Keratinocyte (primary cell): ENCODE measurements around the gene RAB13. TPM values are rescaled to one million over a fixed set of nuclear protein-coding genes. Genes with fewer than 3 reads are reported as not detected.

ENCODE experiments used
- DNase-seq: peaks from one replicate; pipeline ENCODE4 v3.0.0-alpha.2; 2011; ENCODE audit warnings: low read depth, missing footprints, low spot score
- FAIRE-seq: peaks from 2 replicates; lab custom pipeline; 2011; peaks lifted over from hg19 to GRCh38; lab: Jason Lieb, UNC
- H2AFZ ChIP-seq: 2 replicates; pipeline ENCODE4 v1.6.0; 2012; ENCODE audit warnings: low read length, control low read depth, inconsistent platforms; ENCODE audit not compliant: control insufficient read depth
- H3K27ac ChIP-seq: 2 replicates; pipeline ENCODE4 v1.5.1; 2011; ENCODE audit warnings: low read length; ENCODE audit not compliant: control insufficient read depth, insufficient read depth
- H3K27me3 ChIP-seq: 3 replicates; pipeline ENCODE4 v1.6.0; 2011; ENCODE audit warnings: low read length; ENCODE audit not compliant: control insufficient read depth, insufficient read depth; ENCODE audit errors: extremely low read depth
- H3K36me3 ChIP-seq, 2 experiments: 2 replicates in 1 of 2; 3 replicates in 1 of 2; pipeline ENCODE4 v1.5.1; 2011; ENCODE audit warnings: low read length in 2 of 2, mild to moderate bottlenecking in 1 of 2; ENCODE audit not compliant: control insufficient read depth in 2 of 2, insufficient read depth in 2 of 2; ENCODE audit errors: extremely low read depth in 1 of 2
- H3K4me1 ChIP-seq: 3 replicates; pipeline ENCODE4 v1.5.1; 2011; ENCODE audit warnings: low read length; ENCODE audit not compliant: control insufficient read depth, insufficient read depth; ENCODE audit errors: extremely low read depth
- H3K4me2 ChIP-seq: 3 replicates; pipeline ENCODE4 v1.6.0; 2011; ENCODE audit warnings: low read depth, low read length; ENCODE audit not compliant: control insufficient read depth, insufficient read depth; ENCODE audit errors: extremely low read depth
- H3K4me3 ChIP-seq, 3 experiments: fragments of 200-600 bp in 1 of 3; sonication (generic) in 1 of 3; 2 replicates in 2 of 3; 3 replicates in 1 of 3; pipeline ENCODE4 v1.5.1; 2011 to 2016; ENCODE audit warnings: low read length in 3 of 3, mild to moderate bottlenecking in 3 of 3, control low read depth in 2 of 3, inconsistent platforms in 1 of 3, low read depth in 1 of 3, mixed read lengths in 1 of 3, mixed run types in 1 of 3, moderate library complexity in 1 of 3; ENCODE audit not compliant: control insufficient read depth in 2 of 3, insufficient read depth in 2 of 3; ENCODE audit errors: extremely low read depth in 1 of 3
- H3K79me2 ChIP-seq: 2 replicates; pipeline ENCODE4 v1.6.0; 2012; ENCODE audit warnings: low read length; ENCODE audit not compliant: control insufficient read depth, insufficient read depth
- H3K9ac ChIP-seq: 3 replicates; pipeline ENCODE4 v1.6.0; 2011; ENCODE audit warnings: low read length; ENCODE audit not compliant: control insufficient read depth, insufficient read depth; ENCODE audit errors: extremely low read depth
- H3K9me1 ChIP-seq: 3 replicates; pipeline ENCODE4 v1.6.0; 2011; ENCODE audit warnings: low read length; ENCODE audit not compliant: control insufficient read depth, insufficient read depth; ENCODE audit errors: extremely low read depth
- H3K9me3 ChIP-seq: 2 replicates; pipeline ENCODE4 v1.5.1; 2012; ENCODE audit warnings: low read depth, low read length; ENCODE audit not compliant: control insufficient read depth
- H4K20me1 ChIP-seq: 3 replicates; pipeline ENCODE4 v1.6.0; 2011; ENCODE audit warnings: low read length; ENCODE audit not compliant: control insufficient read depth, insufficient read depth; ENCODE audit errors: extremely low read depth
- EZH2 ChIP-seq: IDR thresholded peaks from one replicate; pipeline ENCODE4 v1.6.1; 2012; ENCODE audit warnings: inconsistent platforms, mild to moderate bottlenecking, low read length, moderate library complexity
- dilution Hi-C: fragments of 300-500 bp; cut with MboI; formaldehyde crosslinking; loops from one replicate; pipeline ENCODE4 v1.7.0; 2020; ENCODE audit warnings: low sequenced_read_pairs; ENCODE audit not compliant: extremely low pct_ligation_motif_present
- polyA plus RNA-seq, 5 experiments: library from polyadenylated mRNA; depleted of rRNA in 3 of 5; stranded (reverse) in 3 of 5; stranded (forward) in 1 of 5; unstranded in 1 of 5; fragments of >200 nt; gene quantifications; 1 replicate in 1 of 5; 2 replicates in 3 of 5; 3 replicates in 1 of 5; pipeline versions ENCODE4 v1.2.1 to v1.2.3, GENCODE V29; 2011 to 2012; ENCODE audit warnings: missing spikeins in 2 of 5, low read depth in 1 of 5, low replicate concordance in 1 of 5
- small RNA-seq, 3 experiments: library from RNA; depleted of rRNA; stranded (forward); fragments of <200 nt; gene quantifications; one replicate each; pipeline ENCODE3, GENCODE V24; 2012; ENCODE audit warnings: low read depth in 3 of 3, low replicate concordance in 1 of 3; ENCODE audit not compliant: insufficient read length in 3 of 3
- TF ChIP-seq, protein P1 (sequence below), 3 experiments: IDR thresholded peaks in 1 of 3; conservative IDR thresholded peaks in 1 of 3; optimal IDR thresholded peaks in 1 of 3; 2 replicates in 2 of 3; 3 replicates in 1 of 3; pipeline versions ENCODE3 to v1.5.1; 2011; ENCODE audit warnings: low read length in 3 of 3, mild to moderate bottlenecking in 3 of 3, moderate library complexity in 2 of 3, control low read depth in 1 of 3, inconsistent platforms in 1 of 3; ENCODE audit not compliant: insufficient read depth in 2 of 3; ENCODE audit errors: extremely low read depth in 1 of 3

The RAB13 gene
- polyA plus RNA-seq, 1 donor (not counting 4 experiments of a cell fraction or from before 2014, with no cell fraction given) = 87.1 TPM

DNA sequence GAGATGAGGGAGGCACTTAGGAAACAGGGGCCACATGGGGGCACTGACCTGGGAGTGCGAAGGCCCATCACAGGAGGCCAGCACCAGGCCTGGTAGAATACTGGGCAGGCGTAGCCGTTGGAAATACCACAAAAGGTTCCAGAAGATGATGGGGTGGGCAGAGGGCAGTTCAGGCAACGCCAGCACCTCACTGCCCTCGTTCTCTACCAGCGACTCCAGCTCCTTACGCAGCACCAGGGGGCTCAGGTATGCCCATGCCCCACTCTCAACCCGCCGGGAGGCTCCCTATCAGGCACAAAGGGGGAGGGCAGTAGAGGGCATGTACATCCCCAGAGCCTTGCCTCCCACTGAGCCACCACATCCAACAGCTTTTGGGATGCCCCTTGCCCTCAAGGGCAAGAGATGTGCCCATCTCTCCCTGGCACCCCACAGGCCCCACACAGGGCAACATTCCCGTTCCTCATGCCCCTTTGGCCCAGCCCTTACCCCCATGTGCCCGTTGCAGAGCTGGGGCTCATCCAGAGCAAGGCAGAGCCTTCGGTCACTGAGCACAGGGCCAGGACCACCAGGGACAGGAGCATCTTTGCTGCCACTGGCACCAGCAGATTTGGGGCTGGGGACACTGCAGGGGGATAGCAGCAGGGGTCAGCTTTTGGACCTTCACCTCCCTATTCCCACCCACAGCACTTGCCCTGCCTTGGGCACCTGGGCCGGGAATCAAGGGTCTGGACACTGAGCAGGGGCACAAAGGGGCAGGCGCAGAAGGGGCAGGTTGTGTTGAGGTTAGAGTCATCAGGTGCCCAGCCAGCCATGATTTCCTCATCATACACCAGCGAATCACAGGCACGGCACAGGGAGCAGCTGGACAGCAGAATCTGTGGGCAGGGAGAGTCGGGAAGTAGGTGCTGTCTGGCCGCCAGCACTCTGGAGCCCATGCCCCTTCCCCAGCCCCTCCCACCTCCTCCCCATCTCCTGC, 53.7 kb downstream of the RAB13 start:
- no peaks in the 10 kb centered on the region for H3K9me3 ChIP-seq
- no peak overlapping the region for H2AFZ ChIP-seq
- H3K4me2 ChIP-seq = no peak overlapping the region
- FAIRE-seq = no peak
- dilution Hi-C loops = no loop called here
- H3K9ac ChIP-seq = no peak overlapping the region
- no peak overlapping the region for H3K27ac ChIP-seq
- H4K20me1 ChIP-seq = no peaks in the 10 kb centered on the region
- no peaks in the 10 kb centered on the region for H3K27me3 ChIP-seq
- H3K36me3 ChIP-seq = peaks cover 23 to 33% of the 10 kb centered on the region in 2 experiments
- DNase-seq = no peak
- H3K4me3 ChIP-seq = no peak overlapping the region
- no peaks in the 10 kb centered on the region for H3K9me1 ChIP-seq
- no peak for TF ChIP-seq EZH2
- TF ChIP-seq, protein P1, sequence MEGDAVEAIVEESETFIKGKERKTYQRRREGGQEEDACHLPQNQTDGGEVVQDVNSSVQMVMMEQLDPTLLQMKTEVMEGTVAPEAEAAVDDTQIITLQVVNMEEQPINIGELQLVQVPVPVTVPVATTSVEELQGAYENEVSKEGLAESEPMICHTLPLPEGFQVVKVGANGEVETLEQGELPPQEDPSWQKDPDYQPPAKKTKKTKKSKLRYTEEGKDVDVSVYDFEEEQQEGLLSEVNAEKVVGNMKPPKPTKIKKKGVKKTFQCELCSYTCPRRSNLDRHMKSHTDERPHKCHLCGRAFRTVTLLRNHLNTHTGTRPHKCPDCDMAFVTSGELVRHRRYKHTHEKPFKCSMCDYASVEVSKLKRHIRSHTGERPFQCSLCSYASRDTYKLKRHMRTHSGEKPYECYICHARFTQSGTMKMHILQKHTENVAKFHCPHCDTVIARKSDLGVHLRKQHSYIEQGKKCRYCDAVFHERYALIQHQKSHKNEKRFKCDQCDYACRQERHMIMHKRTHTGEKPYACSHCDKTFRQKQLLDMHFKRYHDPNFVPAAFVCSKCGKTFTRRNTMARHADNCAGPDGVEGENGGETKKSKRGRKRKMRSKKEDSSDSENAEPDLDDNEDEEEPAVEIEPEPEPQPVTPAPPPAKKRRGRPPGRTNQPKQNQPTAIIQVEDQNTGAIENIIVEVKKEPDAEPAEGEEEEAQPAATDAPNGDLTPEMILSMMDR (optimal IDR thresholded peaks at IDR 0.05 in 1 of 3, IDR thresholded peaks at IDR 0.05 in 1 of 3, conservative IDR thresholded peaks at IDR 0.05 in 1 of 3; ENCODE audit: extremely low read depth in 1 of 3, insufficient read depth in 2 of 3, low read length in 3 of 3) = no peak
- H3K4me1 ChIP-seq = no peaks in the 10 kb centered on the region
- no peaks in the 10 kb centered on the region for H3K79me2 ChIP-seq

Small RNAs within 50 kb of the gene (small RNA-seq; reads per million reads assigned to genes)
- 0 to 0.33 (median 0) reads per million in 3 experiments for gene MIR6737

Other genes starting within 250 kb of the RAB13 start
- gene SLC27A3, start 210.9 kb downstream of the RAB13 start, polyA plus RNA-seq = 7.4 to 9.6 TPM (median 8.2 TPM) in 3 replicates
- gene GATAD2B, start 63.4 kb downstream of the RAB13 start, polyA plus RNA-seq = 4.1 to 7.6 TPM (median 6.1 TPM) in 3 replicates
- 7.9 to 16.3 TPM (median 8.0 TPM) in 3 replicates for gene DENND4B, start 39.6 kb downstream of the RAB13 start, polyA plus RNA-seq
- gene CRTC2, start 27.7 kb downstream of the RAB13 start, polyA plus RNA-seq = 14.0 to 20.4 TPM (median 15.9 TPM) in 3 replicates
- 68.4 to 83.6 TPM (median 68.5 TPM) in 3 replicates for gene SLC39A1, start 22.8 kb downstream of the RAB13 start, polyA plus RNA-seq
- gene CREB3L4, start 18.4 kb downstream of the RAB13 start, polyA plus RNA-seq = 6.0 to 6.3 TPM (median 6.2 TPM) in 3 replicates
- gene JTB, start 8.7 kb downstream of the RAB13 start, polyA plus RNA-seq = 71.7 to 86.8 TPM (median 83.4 TPM) in 3 replicates
- 3,237 to 6,680 TPM (median 5,112 TPM) in 3 replicates for gene RPS27, start 4.4 kb upstream of the RAB13 start, polyA plus RNA-seq
- gene NUP210L, start 168.7 kb upstream of the RAB13 start, polyA plus RNA-seq = 0.01 TPM in 1 of 3 replicates, not detected in the others
- 294 to 691 TPM (median 585 TPM) in 3 replicates for gene TPM3, start 205.8 kb upstream of the RAB13 start, polyA plus RNA-seq
- gene CFAP141, start 220.0 kb upstream of the RAB13 start, polyA plus RNA-seq = not detected in 3 replicates
- gene UBAP2L, start 234.6 kb upstream of the RAB13 start, polyA plus RNA-seq = 118 to 198 TPM (median 161 TPM) in 3 replicates